WTC11 (cell line): ENCODE measurements around the gene CCDC88B. TPM values are rescaled to one million over a fixed set of nuclear protein-coding genes. Genes with fewer than 3 reads are reported as not detected.

ENCODE experiments used
- ATAC-seq: fragments of 200-7000 bp; cut with Tn5 transposase; 2 replicates; pipeline ENCODE4 v1.10.0; 2021; ENCODE audit warnings: mild to moderate bottlenecking, moderate library complexity
- CTCF ChIA-PET: fragments of 300-600 bp; sonication (Branson Sonifier 250); formaldehyde crosslinking; loops from one replicate; lab custom pipeline; 2021; ENCODE audit warnings: antibody characterized with exemption; lab: Charles Lee
- POLR2A ChIA-PET: fragments of 350-600 bp; sonication (Branson Sonifier 250); formaldehyde crosslinking; loops from one replicate; lab custom pipeline; 2021; ENCODE audit warnings: antibody characterized with exemption; lab: Charles Lee
- DNase-seq: peaks from one replicate; pipeline ENCODE4 v3.0.0; 2021; ENCODE audit warnings: low spot score
- H3K27ac Mint-ChIP-seq: 2 replicates; pipeline ENCODE4 v1.8.0; 2021; ENCODE audit warnings: mixed read lengths
- H3K27me3 Mint-ChIP-seq: 2 replicates; pipeline ENCODE4 v1.8.0; 2021; ENCODE audit warnings: low read depth, mild to moderate bottlenecking, moderate library complexity, mixed read lengths
- H3K36me3 Mint-ChIP-seq: 2 replicates; pipeline ENCODE4 v1.8.0; 2021; ENCODE audit warnings: mixed read lengths
- H3K4me1 Mint-ChIP-seq: 2 replicates; pipeline ENCODE4 v1.8.0; 2022; ENCODE audit warnings: mixed read lengths
- H3K4me3 Mint-ChIP-seq: 2 replicates; pipeline ENCODE4 v1.8.0; 2021; ENCODE audit warnings: mild to moderate bottlenecking, moderate library complexity, mixed read lengths
- H3K9me3 Mint-ChIP-seq: 2 replicates; pipeline ENCODE4 v1.8.0; 2021; ENCODE audit warnings: mixed read lengths
- AFF4 ChIP-seq: sonication (generic); formaldehyde crosslinking; IDR thresholded peaks from 2 replicates; pipeline ENCODE4 v1.8.1; 2023; ENCODE audit warnings: mild to moderate bottlenecking, missing genetic modification reagents, borderline replicate concordance
- ATF2 ChIP-seq: sonication (generic); formaldehyde crosslinking; IDR thresholded peaks from 2 replicates; pipeline ENCODE4 v1.8.1; 2022; ENCODE audit warnings: low read depth, missing genetic modification reagents, borderline replicate concordance
- CREB1 ChIP-seq: sonication (generic); formaldehyde crosslinking; IDR thresholded peaks from 2 replicates; pipeline ENCODE4 v1.8.0; 2023; ENCODE audit warnings: mild to moderate bottlenecking, missing genetic modification reagents
- CREM ChIP-seq: sonication (generic); formaldehyde crosslinking; IDR thresholded peaks from 2 replicates; pipeline ENCODE4 v1.8.1; 2022; ENCODE audit warnings: mild to moderate bottlenecking, missing genetic modification reagents, moderate library complexity
- E2F4 ChIP-seq: sonication (generic); formaldehyde crosslinking; IDR thresholded peaks from 2 replicates; pipeline ENCODE4 v1.8.1; 2022; ENCODE audit warnings: low read depth, mild to moderate bottlenecking, moderate library complexity, missing genetic modification reagents, borderline replicate concordance
- ERG ChIP-seq: fragments of 250-450 bp; sonication (Bioruptor Pico); IDR thresholded peaks from 2 replicates; pipeline ENCODE4 v1.8.0; 2021; ENCODE audit warnings: mild to moderate bottlenecking
- FOXP1 ChIP-seq: sonication (generic); formaldehyde crosslinking; IDR thresholded peaks from 2 replicates; pipeline ENCODE4 v1.8.0; 2022; ENCODE audit warnings: missing genetic modification reagents, mild to moderate bottlenecking, moderate library complexity, borderline replicate concordance
- GRHL2 ChIP-seq: fragments of 250-450 bp; sonication (Bioruptor Pico); IDR thresholded peaks from 2 replicates; pipeline ENCODE4 v1.8.0; 2022; ENCODE audit warnings: mild to moderate bottlenecking, moderate library complexity; ENCODE audit not compliant: insufficient replicate concordance, severe bottlenecking
- HMGA2 ChIP-seq: fragments of 250-450 bp; sonication (Bioruptor Pico); IDR thresholded peaks from 2 replicates; pipeline ENCODE4 v1.4.0; 2021; ENCODE audit warnings: mild to moderate bottlenecking, moderate library complexity
- JAZF1 ChIP-seq: fragments of 250-450 bp; sonication (Bioruptor Pico); IDR thresholded peaks from 2 replicates; pipeline ENCODE4 v1.9.0; 2021; ENCODE audit warnings: moderate library complexity, mild to moderate bottlenecking, inconsistent platforms
- JUN ChIP-seq: sonication (generic); formaldehyde crosslinking; IDR thresholded peaks from 2 replicates; pipeline ENCODE4 v1.8.0; 2023; ENCODE audit warnings: mild to moderate bottlenecking, missing genetic modification reagents
- KAT7 ChIP-seq: sonication (generic); formaldehyde crosslinking; IDR thresholded peaks from 2 replicates; pipeline ENCODE4 v1.8.1; 2023; ENCODE audit warnings: missing genetic modification reagents, mild to moderate bottlenecking, borderline replicate concordance
- MXD4 ChIP-seq: fragments of 250-450 bp; sonication (Bioruptor Pico); IDR thresholded peaks from 2 replicates; pipeline ENCODE4 v1.8.0; 2021; ENCODE audit warnings: mild to moderate bottlenecking, moderate library complexity, borderline replicate concordance
- NFE2L1 ChIP-seq: sonication (generic); formaldehyde crosslinking; IDR thresholded peaks from 2 replicates; pipeline ENCODE4 v1.8.1; 2023; ENCODE audit warnings: missing genetic modification reagents
- OVOL2 ChIP-seq: fragments of 250-450 bp; sonication (Bioruptor Pico); IDR thresholded peaks from 2 replicates; pipeline ENCODE4 v1.9.0; 2021; ENCODE audit warnings: mild to moderate bottlenecking, borderline replicate concordance
- PREB ChIP-seq: sonication (generic); formaldehyde crosslinking; IDR thresholded peaks from 2 replicates; pipeline ENCODE4 v1.8.1; 2022; ENCODE audit warnings: mild to moderate bottlenecking, missing genetic modification reagents, moderate library complexity, borderline replicate concordance
- SMAD4 ChIP-seq: sonication (generic); formaldehyde crosslinking; IDR thresholded peaks from 2 replicates; pipeline ENCODE4 v1.8.0; 2022; ENCODE audit warnings: mild to moderate bottlenecking, missing genetic modification reagents
- SP1 ChIP-seq: sonication (generic); formaldehyde crosslinking; conservative IDR thresholded peaks from 2 replicates; pipeline ENCODE4 v1.8.1; 2022; ENCODE audit warnings: missing genetic modification reagents
- TEAD1 ChIP-seq: sonication (generic); formaldehyde crosslinking; IDR thresholded peaks from 2 replicates; pipeline ENCODE4 v1.8.0; 2022; ENCODE audit warnings: mild to moderate bottlenecking, missing genetic modification reagents
- ZNF219 ChIP-seq: sonication (generic); formaldehyde crosslinking; IDR thresholded peaks from 2 replicates; pipeline ENCODE4 v1.8.0; 2023; ENCODE audit warnings: missing genetic modification reagents, mild to moderate bottlenecking, borderline replicate concordance
- total RNA-seq: library from RNA; stranded (reverse); gene quantifications from 3 replicates; pipeline ENCODE4 v1.2.3, GENCODE V29; 2021

Gene CCDC88B
- total RNA-seq, 1 experiment from 2014 or later, result 17.0 TPM

- no peak for TF ChIP-seq ERG
- no peak for TF ChIP-seq TEAD1 (CRISPR knock-in tag)
- no peak for TF ChIP-seq SP1 (CRISPR knock-in tag)
- no peak for TF ChIP-seq ZNF219 (CRISPR knock-in tag)
- no peak for TF ChIP-seq JUN (CRISPR knock-in tag)
- TF ChIP-seq MXD4 (CRISPR knock-in tag), result no peak
- TF ChIP-seq ATF2, result no peak
- TF ChIP-seq FOXP1 (CRISPR knock-in tag), result no peak
Observed at GRCh38 chr11:64349025-64349387, 9.0 kb downstream of the CCDC88B start (continued).

- ATAC-seq (no peak), DNase-seq (no peak)
- POLR2A ChIA-PET, result interaction anchor here (0.7 to 1.7 kb wide), 2 partner anchors 32 to 48 kb away, joined by 4 to 5 read pairs; partner anchors contain the start of gene PRDX5
- CTCF ChIA-PET, result interaction anchor here (1.5 to 10.4 kb wide), 4 partner anchors 8 to 300 kb away, joined by 5 to 437 read pairs (median 12); partner anchors contain the start of gene CCDC88B
- Mint-ChIP-seq H3K27ac (no peak overlapping the region), H3K9me3 (no peaks in the 10 kb centered on the region), H3K27me3 (no peaks in the 10 kb centered on the region), H3K4me1 (peaks cover 5% of the 10 kb centered on the region; the same call in 1 of the 2 replicates), H3K4me3 (no peak overlapping the region), H3K36me3 (no peaks in the 10 kb centered on the region)
- TF ChIP-seq CREM (no peak), OVOL2 (no peak), SMAD4 (CRISPR knock-in tag) (no peak)
Observed at GRCh38 chr11:64349404-64349803, 9.4 kb downstream of the CCDC88B start.

GRCh38 chr11:64351136-64351631 lies 11.2 kb downstream of the CCDC88B start:
- DNase-seq, result no peak
- Mint-ChIP-seq H3K27ac (no peak overlapping the region), H3K36me3 (no peaks in the 10 kb centered on the region), H3K9me3 (no peaks in the 10 kb centered on the region), H3K27me3 (no peaks in the 10 kb centered on the region), H3K4me1 (peaks cover 10% of the 10 kb centered on the region), H3K4me3 (no peak overlapping the region)
- ChIA-PET CTCF (interaction anchor here (1.0 to 10.4 kb wide), 8 partner anchors 10 to 299 kb away, joined by 4 to 437 read pairs (median 18); partner anchors contain the start of genes CCDC88B, ESRRA, PRDX5 and TRMT112), POLR2A (no interaction called here)
- TF ChIP-seq JAZF1 (CRISPR knock-in tag), result no peak
- TF ChIP-seq, all 79 proteins: peak for 0
- ATAC-seq, result no peak

- H3K27ac Mint-ChIP-seq, result no peak overlapping the region
- no peak for TF ChIP-seq E2F4 (CRISPR knock-in tag)
- no peak for TF ChIP-seq CREB1 (CRISPR knock-in tag)
- TF ChIP-seq NFE2L1 (CRISPR knock-in tag), result no peak
- TF ChIP-seq GRHL2 (CRISPR knock-in tag), result no peak
- TF ChIP-seq PREB, result no peak
- no peak for TF ChIP-seq SMAD4 (CRISPR knock-in tag)
- no peak for TF ChIP-seq HMGA2 (CRISPR knock-in tag)
- TF ChIP-seq KAT7 (CRISPR knock-in tag), result no peak
- TF ChIP-seq AFF4 (CRISPR knock-in tag), result no peak
- TF ChIP-seq ZNF219 (CRISPR knock-in tag), result no peak
Observed at GRCh38 chr11:64352099-64352994, 12.3 kb downstream of the CCDC88B start.

More at GRCh38 chr11:64352099-64352994, 12.3 kb downstream of the CCDC88B start:
- no peak for DNase-seq
- Mint-ChIP-seq H3K4me1 (peaks cover 14% of the 10 kb centered on the region), H3K9me3 (no peaks in the 10 kb centered on the region), H3K4me3 (no peak overlapping the region), H3K27me3 (no peaks in the 10 kb centered on the region), H3K36me3 (no peaks in the 10 kb centered on the region)
- ChIA-PET CTCF (interaction anchor here (1.1 to 10.4 kb wide), 11 partner anchors 11 to 298 kb away, joined by 3 to 437 read pairs (median 24); partner anchors contain the start of genes CCDC88B, ESRRA, PRDX5 and TRMT112), POLR2A (interaction anchor here (0.9 kb wide), 1 partner anchor 11 kb away, joined by 4 read pairs; no protein-coding TSS in a partner anchor)
- no peak for ATAC-seq
